GM19467 (cell line): ENCODE measurements around the gene RAD52.
"Not testable (repeated sequence)": the region's sequence is repeated elsewhere in the genome, so short reads cannot be mapped to it uniquely, and the experiment has no call there.

ENCODE experiments used
- ATAC-seq: cut with Tn5 transposase; IDR thresholded peaks from one replicate; pipeline ENCODE4 v1.9.1; 2021; ENCODE audit warnings: mild to moderate bottlenecking, moderate library complexity; ENCODE audit not compliant: unreplicated experiment

The RAD52 gene

DNA sequence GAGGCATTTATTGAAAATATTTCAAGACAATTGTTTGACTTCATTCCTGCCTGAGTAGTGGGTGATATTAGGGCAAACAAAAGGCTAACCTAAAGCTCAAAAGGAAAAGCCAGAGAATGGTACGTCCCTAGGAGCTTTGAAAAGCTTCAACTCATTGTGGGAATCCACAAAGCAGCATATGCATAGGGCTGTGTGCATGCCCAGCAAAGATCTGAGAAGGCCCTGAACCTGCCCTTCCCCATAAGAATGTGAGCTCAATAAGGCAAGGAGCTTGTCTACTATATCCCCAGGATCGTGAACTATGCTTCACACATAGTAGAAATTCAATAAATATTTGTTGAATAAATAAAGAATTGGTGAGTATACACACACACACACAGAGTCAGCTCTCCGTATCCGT is 19.1 kb upstream of the RAD52 start:
- ATAC-seq, result no peak

DNA sequence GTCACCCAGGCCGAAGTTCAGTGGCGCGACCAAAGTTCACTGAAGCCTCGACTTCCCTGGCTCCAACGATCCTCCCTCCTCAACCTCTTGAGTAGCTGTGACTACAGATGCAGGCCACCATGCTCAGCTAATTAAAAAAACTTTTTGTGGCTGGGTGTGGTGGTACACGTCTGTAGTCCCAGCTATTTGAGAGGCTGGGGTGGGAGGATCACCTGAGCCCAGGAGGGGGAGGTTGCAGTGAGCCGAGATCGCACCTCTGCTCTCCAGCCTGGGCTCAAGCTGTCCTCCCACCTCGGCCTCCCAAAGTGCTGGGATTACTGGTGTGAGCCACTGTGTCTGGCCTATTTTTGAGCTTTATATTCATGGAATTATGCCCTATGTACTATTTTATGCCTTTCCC is 18.1 kb upstream of the RAD52 start:
- no peak for ATAC-seq

DNA sequence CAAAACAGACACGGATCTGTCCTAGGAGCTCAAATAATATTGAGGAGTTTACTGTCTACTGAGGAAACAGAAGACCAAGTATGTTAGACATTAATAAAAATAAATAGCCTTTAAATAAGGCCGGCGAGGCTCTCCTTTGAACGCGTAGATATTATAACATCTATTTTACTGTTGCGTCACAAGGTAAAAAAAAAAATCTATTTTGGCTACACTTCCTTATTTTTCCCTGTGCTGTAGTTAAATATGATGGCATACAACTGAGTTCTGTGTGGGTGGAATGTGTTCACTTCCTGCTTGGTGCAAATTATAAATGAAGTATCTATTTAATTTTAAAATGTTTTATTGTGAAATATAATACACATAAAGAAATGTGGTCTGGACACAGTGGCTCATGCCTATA is 17.2 kb upstream of the RAD52 start:
- ATAC-seq, result no peak

DNA sequence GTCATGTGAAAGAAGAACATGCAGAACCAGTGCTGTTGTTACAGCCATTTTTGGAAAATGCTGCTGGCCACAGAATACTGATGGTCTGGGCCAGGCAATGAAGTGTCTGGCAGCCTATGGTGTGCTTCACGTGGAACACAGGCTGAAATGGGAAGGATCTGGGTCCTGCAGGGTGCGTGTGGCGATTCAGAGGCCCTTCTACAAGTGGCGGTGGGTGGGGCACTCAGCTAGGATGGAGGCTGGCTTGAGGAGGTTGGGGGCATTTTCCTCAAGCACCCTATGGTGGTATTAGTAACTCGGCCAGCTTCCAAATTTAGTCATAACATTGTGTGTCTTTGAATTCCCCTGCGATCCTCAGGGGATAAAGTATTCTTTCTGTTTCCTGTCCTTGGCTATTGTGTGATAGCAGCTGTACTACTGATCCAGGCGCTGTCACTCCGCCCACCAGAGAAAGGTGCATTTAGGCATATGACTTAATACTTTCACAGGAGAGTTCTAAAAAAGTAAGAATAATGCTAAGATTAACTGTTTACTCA is 9.2 kb upstream of the RAD52 start:
- peak; percentile 58 for ATAC-seq

DNA sequence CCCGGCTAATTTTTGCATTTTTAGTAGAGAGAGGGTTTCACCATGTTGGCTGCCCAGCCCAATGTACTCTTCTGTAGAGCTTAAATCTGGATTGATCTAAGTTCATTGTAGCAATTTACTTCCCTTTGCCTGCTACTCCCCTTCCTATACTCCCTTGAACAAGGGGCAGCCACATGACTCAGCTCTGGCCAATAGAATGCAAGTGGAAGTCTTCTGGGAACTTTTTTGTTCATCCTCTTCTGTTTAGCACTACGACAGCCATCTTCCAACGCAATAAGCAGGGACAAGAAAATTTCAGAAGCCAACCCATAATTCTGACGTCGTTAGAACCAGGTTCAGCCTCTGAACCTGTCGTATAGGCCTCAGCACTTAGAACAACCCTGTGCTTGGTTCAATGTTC is 6.4 kb upstream of the RAD52 start:
- ATAC-seq, result no peak

DNA sequence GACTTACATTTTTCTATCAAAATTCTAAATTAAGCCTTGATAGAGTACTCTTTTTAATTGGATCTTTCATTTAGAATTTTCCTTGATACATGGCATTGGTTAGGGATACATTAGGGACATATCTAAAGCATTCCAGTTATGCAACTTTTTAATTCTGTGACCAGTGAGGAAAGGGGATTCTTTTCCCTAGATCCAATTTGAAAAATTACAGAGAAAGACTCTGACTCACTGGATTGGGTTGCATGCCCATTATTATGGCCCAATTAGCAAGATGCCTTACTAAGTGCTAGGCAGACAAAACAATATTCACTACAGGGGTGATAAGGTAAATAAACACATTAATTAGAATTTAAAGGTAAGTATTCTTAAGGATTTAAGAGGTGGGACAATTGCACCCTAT is 5.2 kb upstream of the RAD52 start:
- ATAC-seq, result no peak

DNA sequence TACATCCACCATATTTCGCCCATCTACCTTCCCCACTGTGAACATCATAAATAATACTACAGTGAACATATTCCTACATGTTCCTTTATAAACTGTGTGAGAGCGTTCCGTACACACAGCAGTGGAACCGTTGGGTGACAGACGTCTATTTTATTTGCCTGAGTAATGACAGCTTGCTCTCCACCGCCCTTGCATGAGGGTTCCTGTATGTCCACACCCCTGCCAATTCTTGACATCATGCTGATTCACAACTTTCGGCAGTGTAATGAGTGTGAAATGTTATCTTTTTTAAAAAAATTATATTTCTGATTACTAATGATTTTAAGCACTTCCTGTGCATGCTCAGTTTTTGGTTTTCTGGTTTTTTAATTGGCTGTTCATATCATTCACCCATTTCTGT is 4.3 kb upstream of the RAD52 start:
- no peak for ATAC-seq

DNA sequence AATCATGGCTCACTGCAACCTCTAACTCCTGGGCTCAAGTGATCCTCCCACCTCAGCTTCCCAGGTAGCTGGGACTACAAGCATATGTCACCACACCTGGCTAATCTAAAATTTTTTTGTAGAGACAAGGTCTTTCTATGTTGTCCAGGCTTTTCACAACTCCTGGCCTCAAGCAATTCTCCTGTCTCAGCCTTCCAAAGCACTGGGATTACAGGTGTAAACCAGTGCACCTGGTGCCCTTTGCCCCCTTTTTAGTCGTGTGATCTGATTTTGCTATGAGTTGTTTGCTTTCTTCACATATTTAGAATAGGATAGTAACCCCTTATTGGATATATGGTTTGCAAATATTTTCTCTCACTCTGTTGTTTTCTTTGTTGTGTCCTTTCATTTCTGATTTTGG is 1.7 kb upstream of the RAD52 start:
- ATAC-seq, result no peak

DNA sequence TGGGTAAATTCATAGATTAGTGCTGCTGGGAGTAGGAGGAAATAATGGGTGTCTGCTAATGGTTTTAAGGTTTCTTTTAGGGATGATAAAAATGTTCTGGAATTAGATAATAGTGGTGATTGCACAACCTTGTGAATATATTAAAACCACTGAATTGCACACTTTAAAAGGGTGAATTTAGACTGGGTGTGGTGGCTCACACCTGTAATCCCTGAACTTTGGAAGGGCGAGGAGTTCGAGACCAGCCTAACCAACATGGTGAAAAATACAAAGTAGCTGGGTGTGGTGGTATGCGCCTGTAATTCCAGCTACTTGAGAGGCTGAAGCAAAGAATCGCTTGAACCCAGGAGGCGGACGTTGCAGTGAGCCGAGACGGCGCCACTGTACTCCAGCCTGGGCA is 1.3 kb downstream of the RAD52 start:
- ATAC-seq, result no peak

DNA sequence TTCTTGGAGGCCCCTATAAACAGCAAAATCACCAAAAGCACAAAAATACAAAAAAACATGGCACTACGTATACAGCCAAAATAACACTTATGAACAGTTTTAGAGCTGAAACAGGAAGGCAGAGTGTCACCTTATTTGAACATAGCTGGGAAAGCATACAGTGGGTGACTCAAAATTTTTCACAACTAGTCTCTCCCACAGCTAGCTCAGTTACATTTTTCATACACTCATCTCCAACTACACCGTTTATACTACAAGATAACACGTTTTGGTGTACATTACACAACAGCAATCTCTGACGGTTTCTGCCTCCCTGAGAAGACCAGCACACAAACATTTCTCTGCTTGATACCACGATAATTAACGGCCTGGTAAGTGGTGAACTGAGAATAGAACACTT is 2.9 kb downstream of the RAD52 start:
- no peak for ATAC-seq

DNA sequence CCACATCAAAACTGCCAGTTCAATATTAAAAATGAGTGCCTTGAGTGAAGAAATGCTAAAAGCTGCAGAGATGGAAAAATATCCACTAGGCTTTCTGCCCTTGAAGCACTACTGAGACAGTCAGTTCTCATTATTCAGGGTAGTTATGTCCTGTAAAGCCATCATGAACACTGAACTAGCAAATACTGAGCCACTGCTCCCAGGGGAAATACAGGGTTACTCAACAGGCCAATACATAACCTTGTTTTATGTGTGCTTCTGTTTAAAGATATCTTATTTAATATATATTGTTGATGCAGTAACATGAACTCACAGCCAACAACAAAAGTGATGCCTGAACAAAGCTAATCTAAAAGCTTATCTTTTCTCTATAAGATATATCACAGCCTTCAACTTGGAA is 3.3 kb downstream of the RAD52 start:
- no peak for ATAC-seq

DNA sequence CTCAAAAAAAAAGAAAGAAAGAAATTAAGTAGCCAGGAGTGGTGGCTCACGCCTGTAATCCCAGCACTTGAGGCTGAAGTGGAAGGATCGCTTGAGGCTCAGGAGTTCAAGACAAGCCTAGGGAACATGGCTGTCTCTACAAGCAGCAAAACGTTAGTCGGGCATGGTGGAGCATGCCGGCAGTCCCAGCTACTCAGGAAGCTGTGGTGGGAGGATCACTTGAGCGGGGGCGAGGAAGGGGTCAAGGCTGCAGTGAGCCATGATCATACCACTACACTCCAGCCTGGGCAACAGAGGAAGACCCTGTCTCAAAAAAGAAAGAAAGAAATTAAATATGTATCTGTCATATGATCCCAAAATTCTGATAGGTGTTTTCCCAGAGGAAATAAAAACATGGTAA is 5.3 kb downstream of the RAD52 start:
- ATAC-seq, result no peak

DNA sequence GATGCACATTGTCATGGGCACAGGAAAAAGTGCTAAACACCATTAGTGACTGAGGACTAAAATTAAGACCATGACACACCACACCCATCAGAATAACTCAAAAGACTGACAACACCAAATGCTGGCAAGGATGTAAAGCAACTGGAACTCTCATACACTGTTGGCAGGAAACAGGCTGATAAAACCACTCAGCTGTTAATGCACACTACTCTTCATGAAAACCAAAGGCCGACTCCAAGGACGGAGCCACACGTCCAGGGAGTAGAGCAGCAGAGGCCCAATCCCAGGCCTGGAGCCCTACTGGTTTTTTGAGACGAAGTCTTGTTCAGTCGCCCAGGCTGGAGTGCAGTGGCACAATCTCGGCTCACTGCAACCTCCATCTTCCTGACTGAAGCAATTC is 6.4 kb downstream of the RAD52 start:
- no peak for ATAC-seq

DNA sequence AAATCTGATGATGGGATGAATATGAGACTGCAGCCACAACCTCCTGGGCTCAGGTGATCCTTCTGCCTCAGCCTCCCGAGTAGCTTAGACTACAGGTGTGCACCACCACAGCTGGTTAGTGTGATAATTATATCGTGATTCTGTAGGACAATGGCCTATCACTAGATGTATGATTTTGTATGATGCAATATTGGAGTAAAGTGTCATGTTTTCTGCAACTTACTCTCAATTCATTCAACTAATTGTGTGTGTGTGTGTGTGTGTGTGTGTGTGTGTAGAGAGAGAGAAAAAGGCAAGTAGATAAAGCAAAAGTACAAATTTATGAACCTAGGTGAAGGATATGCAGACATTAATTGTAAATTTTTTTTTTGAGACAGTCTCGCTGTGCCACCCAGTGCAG is 10.7 kb downstream of the RAD52 start:
- ATAC-seq, result no peak

DNA sequence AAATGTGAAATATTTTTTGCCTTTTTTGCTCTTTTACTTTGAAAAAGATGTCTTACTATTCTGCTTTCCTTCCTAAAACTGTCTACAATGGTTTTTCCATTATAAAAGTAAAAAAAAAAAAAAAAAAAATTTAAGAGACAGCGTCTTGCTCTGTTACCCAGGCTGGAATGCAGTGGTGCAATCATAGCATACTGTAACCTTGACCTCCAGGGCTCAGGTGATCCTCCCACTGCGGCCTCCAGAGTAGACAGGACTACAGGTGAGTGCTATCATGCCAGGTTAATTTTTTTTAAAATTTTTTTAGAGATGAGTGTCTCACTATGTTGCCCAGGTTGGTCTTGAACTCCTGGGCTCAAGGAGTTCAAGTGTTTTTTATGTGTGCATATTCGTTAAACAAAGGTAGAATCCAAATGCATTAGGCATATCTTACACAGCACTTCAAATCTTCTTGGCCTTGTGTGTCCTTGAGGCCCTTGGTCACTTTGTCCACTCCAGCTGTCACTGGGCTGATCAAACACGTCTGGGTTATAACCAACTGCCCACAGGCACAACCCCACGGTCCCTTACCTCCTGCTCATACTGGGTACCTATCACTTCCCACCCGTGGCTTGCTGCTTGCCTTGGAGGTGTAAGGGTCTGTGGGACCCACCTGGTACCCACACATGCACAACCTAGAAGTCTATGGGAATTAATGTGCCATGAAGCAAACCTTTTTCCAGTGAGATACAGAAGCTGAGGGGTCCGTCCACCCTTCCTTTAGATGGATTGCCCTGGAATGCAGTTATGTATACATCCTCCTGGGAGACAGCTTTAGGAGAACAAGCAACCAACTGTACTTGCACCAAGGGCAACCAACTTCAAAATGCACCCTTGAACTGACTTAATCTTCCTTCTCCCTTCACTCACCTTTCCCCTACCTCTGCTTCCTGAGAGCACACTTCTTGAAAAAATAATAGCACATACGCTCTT is 12.8 kb downstream of the RAD52 start:
- ATAC-seq, result no peak

DNA sequence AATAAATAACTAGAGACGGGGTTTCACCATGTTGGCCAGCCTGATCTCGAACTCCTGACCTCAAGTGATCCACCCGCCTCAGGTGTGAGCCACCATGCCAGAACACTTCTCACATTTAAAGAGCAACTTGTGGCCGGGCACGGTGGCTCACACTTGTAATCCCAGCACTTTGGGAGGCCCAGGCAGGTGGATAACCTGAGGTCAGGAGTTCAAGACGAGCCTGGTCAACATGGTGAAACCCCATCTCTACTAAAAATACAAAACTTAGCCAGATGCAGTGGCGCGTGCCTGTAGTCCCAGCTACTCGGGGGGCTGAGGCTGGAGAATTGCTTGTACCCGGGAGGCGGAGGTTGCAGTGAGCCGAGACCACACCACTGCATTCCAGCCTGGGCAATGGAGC is 13.6 kb downstream of the RAD52 start:
- not testable (repeated sequence) for ATAC-seq

DNA sequence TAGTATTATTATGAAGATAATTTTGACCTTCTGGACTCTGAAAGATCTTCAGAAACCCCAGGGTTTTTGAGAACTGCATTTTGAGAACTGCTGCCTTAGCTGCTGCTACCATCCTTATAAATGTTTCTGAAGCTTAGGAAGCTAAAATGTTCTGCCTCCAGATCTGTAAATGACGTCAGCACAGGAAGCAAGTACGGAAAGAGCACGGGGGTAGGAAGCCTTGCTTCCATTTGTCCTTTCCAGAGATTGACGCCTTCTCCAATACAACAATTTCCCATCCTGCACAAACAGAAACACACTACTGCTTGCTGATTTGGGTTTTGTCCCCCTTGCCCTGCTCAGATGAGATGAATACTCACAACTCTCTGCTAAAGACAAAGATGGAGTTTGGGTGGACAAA is 17.9 kb downstream of the RAD52 start:
- no peak for ATAC-seq

DNA sequence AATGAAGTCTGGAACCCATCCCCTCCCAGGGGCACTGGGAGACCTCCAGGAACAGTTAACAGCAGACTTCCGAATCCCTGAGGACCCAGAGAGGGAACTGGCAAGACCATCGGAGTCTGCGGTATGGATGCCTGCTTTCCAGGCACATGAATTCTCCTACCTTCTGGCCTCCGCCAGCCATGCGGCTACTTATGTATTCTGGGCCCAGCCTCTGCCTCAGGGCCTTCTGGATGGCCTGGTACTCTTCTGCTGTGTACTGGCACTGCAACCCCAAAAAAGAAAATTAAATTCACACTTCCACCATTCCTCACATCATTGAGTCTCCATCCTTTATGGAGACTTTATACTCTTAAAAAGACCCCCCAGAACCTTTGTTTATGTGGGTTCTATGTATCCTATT is 18.4 kb downstream of the RAD52 start:
- no peak for ATAC-seq

DNA sequence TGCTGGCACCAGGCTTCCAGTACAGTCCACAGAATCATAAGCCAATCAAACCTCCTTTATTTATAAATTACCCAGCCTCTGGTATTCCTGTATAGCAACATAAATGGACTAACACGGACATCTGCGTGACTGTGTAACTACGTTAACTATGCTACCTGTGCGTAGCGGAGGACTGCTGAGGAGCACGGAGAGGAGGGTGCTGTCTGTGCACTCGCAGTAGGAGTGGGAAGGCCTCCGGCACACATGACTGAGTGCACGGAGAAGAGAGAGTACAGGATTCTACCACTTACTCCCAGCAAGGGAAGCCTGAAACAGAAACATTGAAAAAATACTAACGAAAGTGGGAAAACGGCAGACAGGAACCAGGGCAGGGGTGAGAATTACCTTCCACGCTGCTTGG is 22.9 kb downstream of the RAD52 start:
- ATAC-seq, result no peak

DNA sequence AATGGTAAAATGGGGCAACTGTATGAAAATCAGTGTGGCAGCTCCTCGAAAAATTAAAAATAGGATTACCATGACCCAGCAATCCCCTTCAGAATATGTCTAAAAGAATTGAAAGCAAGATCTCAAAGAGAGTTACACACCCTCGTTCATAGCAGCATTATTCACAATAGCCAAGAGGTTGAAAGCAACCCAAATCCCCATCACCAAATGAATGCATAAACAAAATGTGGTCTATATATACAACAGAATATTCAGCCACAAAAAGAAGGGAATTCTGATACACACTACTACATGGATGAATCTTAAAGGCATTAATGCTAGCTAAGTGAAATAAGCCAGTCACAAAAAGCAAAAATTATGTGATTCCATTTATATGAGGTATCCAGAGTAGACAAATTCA is 27.2 kb downstream of the RAD52 start:
- no peak for ATAC-seq

DNA sequence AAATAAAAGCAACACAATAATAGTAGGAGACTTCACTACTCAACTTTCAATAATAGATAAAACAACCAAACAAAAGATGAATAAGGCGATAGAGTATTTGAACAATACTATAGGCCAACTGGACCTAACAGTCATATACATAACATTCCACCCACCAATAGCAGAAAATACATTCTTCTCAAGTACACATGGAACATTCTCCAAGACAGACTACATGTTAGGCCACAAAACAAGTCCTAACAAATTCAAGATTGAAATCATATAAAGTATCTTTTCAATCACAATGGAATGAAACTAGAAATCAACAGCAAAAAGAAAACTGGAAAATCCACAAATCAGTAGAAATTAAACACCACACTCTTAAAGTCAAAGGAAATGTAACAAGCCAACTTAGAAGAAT is 28.8 kb downstream of the RAD52 start:
- ATAC-seq, result no peak

DNA sequence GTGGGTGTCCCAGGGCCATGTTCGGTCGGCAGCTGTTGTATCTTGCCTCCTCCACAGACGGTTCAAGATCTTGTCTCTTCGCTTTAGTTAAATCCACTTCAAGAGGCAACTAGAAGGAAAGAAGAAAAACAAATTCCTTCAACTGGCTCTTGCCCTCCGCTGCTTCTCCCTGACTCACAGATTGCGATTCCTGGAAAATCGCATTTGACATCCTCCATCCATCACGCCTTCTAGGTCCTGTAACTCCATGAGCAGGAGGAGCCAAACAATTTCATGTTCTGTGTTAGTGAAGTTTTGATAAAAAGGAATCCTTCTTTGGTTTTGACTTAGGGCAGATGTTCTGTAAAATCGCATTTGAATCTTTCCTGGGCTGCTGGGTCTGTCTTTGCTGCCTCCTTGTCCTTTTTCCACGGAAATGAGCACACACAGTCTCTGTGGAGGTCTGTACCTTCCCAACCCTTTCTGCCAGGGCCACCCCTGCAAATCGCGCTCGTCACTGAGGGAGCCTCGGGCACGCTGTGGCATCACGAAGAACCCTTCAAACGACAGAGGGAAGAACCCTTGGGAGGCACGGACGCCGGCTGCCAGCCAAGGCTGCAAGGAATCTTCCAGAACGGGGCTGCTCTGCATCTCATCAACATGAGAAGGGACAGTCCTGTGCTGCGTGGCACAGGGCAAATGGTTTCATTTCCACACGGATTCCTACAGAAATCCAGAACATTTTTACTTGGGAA is 32.6 kb downstream of the RAD52 start:
- no peak for ATAC-seq
